Activated naive CD8-positive, alpha-beta T cell treated with anti-CD3 and anti-CD28 coated beads, Interleukin-2, amount 10 ng/mL, durations not matched to agents 7 days and 5 days (primary cell): ENCODE measurements around the gene GDF7. TPM values are rescaled to one million over a fixed set of nuclear protein-coding genes. Genes with fewer than 3 reads are reported as not detected.

Experiments used
- ATAC-seq: fragments of 150-1000 bp; cut with Tn5 transposase; one replicate; pipeline ENCODE4 v1.10.0; 2021; ENCODE audit warnings: low read depth, moderate library complexity
- POLR2A ChIA-PET: fragments of 350-600 bp; sonication (Branson Sonifier 250); formaldehyde crosslinking; loops from one replicate; lab custom pipeline; 2021; ENCODE audit warnings: antibody characterized with exemption; lab: Charles Lee
- DNase-seq: peaks from one replicate; pipeline ENCODE4 v3.0.0; 2021
- H3K27ac Mint-ChIP-seq: one replicate; pipeline ENCODE4 v1.8.0; 2022; ENCODE audit warnings: mild to moderate bottlenecking, mixed read lengths
- H3K27me3 Mint-ChIP-seq: one replicate; pipeline ENCODE4 v1.8.0; 2022; ENCODE audit warnings: mild to moderate bottlenecking, moderate library complexity, mixed read lengths
- H3K36me3 Mint-ChIP-seq: one replicate; pipeline ENCODE4 v1.8.0; 2021; ENCODE audit warnings: mild to moderate bottlenecking, mixed read lengths
- H3K4me1 Mint-ChIP-seq: one replicate; pipeline ENCODE4 v1.8.0; 2021; ENCODE audit warnings: mixed read lengths
- H3K4me3 Mint-ChIP-seq: one replicate; pipeline ENCODE4 v1.8.0; 2022; ENCODE audit warnings: mild to moderate bottlenecking, moderate library complexity, mixed read lengths
- H3K9me3 Mint-ChIP-seq: one replicate; pipeline ENCODE4 v1.8.0; 2021; ENCODE audit warnings: mixed read lengths
- total RNA-seq, 2 experiments: library from RNA; stranded (reverse); gene quantifications; one replicate each; pipeline ENCODE4 v1.2.3, GENCODE V29; 2021

GDF7 gene
- total RNA-seq, 2 experiments from 2014 or later = not detected

DNA sequence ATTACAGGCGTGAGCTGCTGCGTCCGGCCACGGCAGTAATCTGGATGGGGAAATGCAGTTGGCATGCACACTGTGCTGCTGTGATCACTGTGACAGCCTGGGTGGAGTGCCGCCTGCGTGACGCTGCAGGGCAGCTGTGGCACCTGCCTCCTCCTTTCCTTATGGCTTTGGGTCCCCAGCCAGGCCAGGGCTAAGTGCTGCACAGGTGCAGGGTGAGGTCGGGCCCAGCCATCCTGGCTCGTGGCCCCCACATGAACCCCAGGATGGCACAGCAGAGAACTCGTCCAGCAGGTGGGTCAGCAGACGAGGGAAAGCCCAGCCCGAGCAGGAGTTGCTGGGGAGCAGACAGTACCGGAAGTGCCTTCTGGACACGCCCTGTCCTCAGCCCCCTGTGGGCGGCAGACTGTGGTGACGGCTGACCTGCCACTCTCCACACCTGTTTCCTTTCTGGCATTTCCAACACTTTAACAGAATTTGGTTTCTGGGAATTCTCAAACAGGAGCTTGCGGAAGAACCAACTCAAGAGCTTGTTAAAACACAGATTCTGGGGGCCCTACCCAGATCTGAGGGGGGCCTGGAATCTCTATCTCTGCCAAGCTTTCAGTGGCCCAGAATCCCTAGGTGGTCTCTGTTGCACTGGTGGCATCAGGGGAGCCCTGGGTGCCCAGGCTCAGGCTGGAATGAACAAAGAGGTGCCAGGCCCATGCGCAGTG, 33.0 kb upstream of the GDF7 start:
- no peaks in the 10 kb centered on the region for H3K27me3 Mint-ChIP-seq
- no peaks in the 10 kb centered on the region for H3K9me3 Mint-ChIP-seq
- ATAC-seq (no peak), DNase-seq (no peak)
- H3K4me1 Mint-ChIP-seq = peaks cover 4% of the 10 kb centered on the region
- POLR2A ChIA-PET = interaction anchor here (0.8 kb wide), 1 partner anchor 187 kb away, joined by 3 read pairs; the partner anchor contains the start of gene RHOB
- no peak overlapping the region for H3K27ac Mint-ChIP-seq
- no peaks in the 10 kb centered on the region for H3K36me3 Mint-ChIP-seq
- no peak overlapping the region for H3K4me3 Mint-ChIP-seq

DNA sequence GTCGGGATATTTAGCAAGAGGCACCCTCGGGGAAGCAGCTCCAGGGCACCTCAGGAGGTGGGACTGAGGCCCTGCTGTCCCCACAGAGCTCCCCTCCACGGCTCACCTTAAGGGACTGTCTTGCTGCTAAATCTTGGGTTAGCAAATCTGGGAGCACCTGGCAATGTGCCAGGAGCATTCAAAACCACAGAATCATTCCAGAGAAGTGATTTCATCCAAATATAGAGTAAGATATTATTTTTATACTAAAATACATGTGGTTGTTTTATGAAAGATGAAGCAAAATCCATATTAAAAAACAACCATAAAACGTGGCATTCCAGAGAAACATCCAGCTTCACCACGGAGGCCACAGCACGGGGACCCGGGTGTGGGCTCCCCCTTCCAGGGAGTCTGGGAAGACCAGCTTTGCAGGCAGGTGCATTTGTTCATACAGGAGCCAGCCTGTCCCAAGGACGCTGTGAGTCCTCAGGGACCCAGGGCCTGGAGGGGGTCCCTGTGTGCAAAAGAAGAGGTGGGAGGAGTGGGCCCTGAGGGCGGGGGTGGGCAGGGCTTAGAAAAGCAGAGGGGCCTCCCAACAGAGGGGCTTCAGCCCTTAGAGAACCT, 32.3 kb upstream of the GDF7 start:
- POLR2A ChIA-PET = interaction anchor here (0.8 kb wide), 1 partner anchor 188 kb away, joined by 3 read pairs; the partner anchor contains the start of gene RHOB

DNA sequence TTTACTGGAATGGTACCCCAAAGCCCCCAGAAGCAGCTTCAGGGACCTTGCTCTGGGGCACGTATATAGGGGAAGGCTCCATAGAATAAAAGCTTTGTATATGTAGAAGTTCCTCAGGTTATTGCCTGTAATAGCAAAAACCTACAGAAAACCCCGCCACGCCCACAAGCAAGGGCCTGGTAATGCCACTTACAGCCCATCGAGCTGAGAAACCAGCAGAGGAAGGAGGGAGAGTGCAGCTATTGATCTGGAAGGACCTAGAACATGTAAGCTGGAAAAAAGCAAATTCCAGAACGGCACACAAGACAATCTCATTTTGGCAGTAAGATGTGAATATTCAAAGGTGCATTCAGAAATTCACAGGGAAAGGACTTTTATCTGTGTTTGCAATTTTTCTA, 31.8 kb upstream of the GDF7 start:
- no peak overlapping the region for H3K27ac Mint-ChIP-seq
- H3K4me1 Mint-ChIP-seq = peaks cover 4% of the 10 kb centered on the region
- POLR2A ChIA-PET = no interaction called here
- no peaks in the 10 kb centered on the region for H3K36me3 Mint-ChIP-seq
- DNase-seq (no peak), ATAC-seq (no peak)
- no peaks in the 10 kb centered on the region for H3K27me3 Mint-ChIP-seq
- no peaks in the 10 kb centered on the region for H3K9me3 Mint-ChIP-seq
- H3K4me3 Mint-ChIP-seq = no peak overlapping the region

More for the DNA sequence above, 32.3 kb upstream of the GDF7 start:
- ATAC-seq (no peak), DNase-seq (no peak)
- Mint-ChIP-seq H3K4me1 (peaks cover 4% of the 10 kb centered on the region), H3K27ac (no peak overlapping the region), H3K27me3 (no peaks in the 10 kb centered on the region), H3K4me3 (no peak overlapping the region), H3K36me3 (no peaks in the 10 kb centered on the region), H3K9me3 (no peaks in the 10 kb centered on the region)

DNA sequence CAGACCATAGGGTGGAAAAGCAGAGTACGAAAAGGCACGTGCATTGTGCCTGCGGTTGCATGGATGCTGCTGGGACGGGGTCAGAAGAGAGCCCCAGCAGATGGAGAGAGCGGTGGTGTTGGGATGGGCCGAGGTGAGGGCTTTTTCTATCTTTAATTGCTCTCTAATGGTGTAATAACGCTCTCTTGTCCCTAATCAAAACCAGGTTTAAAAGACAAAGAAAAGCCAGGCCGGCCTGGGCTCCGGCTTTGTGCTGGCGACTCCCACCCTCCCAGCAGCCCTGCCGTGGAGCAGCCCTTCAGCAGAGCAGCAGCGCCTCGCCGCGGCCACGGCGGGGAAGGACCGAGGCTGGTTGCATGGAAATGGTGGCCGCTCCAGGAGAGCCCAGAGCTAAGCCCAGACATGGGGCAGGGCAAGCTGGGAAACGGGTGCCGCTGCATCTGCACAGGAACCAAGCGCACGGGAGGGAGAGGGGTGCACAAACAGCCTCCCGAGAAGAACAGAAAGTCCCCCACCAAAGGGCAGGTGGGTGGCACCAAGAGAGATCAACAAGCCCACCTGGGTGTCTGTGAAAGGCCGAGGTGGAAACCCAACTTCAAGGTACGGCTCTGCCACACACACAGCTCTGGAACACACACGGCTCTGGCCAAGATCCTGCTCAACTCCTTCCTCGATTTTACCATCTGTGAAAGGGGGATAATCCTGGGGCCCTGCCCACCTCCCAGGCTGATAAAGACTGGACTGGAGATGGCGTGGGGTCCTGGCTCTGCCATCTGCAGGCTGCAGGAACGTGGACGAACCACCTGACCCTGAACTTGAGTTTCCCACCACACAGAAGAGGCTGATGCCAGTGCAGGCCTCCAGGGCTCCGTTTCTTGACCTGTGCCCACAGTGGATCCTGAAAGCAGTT, 31.0 kb upstream of the GDF7 start:
- H3K36me3 Mint-ChIP-seq = no peaks in the 10 kb centered on the region
- ATAC-seq (peak; percentile 74), DNase-seq (peak; percentile 66)
- H3K9me3 Mint-ChIP-seq = no peaks in the 10 kb centered on the region
- no peak overlapping the region for H3K27ac Mint-ChIP-seq
- H3K4me3 Mint-ChIP-seq = no peak overlapping the region
- no peaks in the 10 kb centered on the region for H3K27me3 Mint-ChIP-seq
- H3K4me1 Mint-ChIP-seq = peaks cover 4% of the 10 kb centered on the region
- POLR2A ChIA-PET = no interaction called here

DNA sequence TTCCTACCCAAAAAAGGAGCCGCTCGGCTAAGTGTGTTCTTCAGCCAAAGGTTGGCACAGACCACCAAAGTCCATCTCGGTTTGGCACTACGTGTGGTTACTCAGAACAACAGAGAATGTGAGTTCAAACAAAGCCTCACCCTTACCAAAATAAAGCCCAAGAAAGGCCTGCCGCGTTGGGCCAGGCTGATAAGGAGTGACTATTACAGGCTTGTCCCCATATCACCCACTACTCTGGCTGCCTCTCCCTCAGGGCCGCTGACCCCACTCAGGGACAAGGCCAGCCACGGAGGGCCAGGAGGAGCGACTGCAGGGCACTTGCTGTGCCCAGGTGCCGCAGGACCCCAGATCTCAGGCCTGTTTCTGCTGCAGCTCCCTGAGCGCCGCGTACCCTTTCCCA, 29.8 kb upstream of the GDF7 start:
- no peaks in the 10 kb centered on the region for H3K9me3 Mint-ChIP-seq
- H3K36me3 Mint-ChIP-seq = no peaks in the 10 kb centered on the region
- POLR2A ChIA-PET = no interaction called here
- ATAC-seq (no peak), DNase-seq (no peak)
- no peaks in the 10 kb centered on the region for H3K27me3 Mint-ChIP-seq
- H3K4me1 Mint-ChIP-seq = peaks cover 4% of the 10 kb centered on the region
- H3K4me3 Mint-ChIP-seq = no peak overlapping the region
- H3K27ac Mint-ChIP-seq = no peak overlapping the region

DNA sequence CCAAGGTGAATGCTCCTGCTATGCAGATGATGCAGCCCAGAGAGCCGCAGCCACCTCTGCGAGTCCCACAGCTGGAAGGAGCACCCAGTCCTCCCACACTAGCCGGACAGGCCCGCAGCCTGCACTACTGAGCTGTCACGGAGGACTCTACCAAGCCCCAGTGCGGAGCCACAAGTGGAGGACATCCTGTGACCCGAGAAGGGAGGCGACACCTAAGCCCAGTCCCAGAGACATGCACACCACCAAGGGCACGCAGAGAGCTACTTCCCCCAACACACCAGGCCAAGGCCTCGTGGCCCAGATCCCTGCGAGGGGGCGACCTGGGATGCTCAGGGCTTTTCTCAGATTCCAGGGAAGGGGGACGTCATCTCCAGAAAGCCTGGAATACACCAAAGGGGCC, 28.9 kb upstream of the GDF7 start:
- ATAC-seq = no peak
- no peaks in the 10 kb centered on the region for H3K36me3 Mint-ChIP-seq
- H3K27ac Mint-ChIP-seq = no peak overlapping the region
- no peak overlapping the region for H3K4me3 Mint-ChIP-seq
- no peak for DNase-seq
- H3K4me1 Mint-ChIP-seq = peaks cover 4% of the 10 kb centered on the region
- H3K9me3 Mint-ChIP-seq = no peaks in the 10 kb centered on the region
- POLR2A ChIA-PET = no interaction called here
- H3K27me3 Mint-ChIP-seq = no peaks in the 10 kb centered on the region

- Mint-ChIP-seq H3K9me3 (no peaks in the 10 kb centered on the region), H3K36me3 (no peaks in the 10 kb centered on the region), H3K4me3 (no peak overlapping the region), H3K4me1 (peaks cover 4% of the 10 kb centered on the region), H3K27ac (no peak overlapping the region), H3K27me3 (no peaks in the 10 kb centered on the region)
- POLR2A ChIA-PET = no interaction called here
- ATAC-seq (no peak), DNase-seq (no peak)
Measured at GRCh38 chr2:20638646-20639430, 28.1 kb upstream of the GDF7 start.

DNA sequence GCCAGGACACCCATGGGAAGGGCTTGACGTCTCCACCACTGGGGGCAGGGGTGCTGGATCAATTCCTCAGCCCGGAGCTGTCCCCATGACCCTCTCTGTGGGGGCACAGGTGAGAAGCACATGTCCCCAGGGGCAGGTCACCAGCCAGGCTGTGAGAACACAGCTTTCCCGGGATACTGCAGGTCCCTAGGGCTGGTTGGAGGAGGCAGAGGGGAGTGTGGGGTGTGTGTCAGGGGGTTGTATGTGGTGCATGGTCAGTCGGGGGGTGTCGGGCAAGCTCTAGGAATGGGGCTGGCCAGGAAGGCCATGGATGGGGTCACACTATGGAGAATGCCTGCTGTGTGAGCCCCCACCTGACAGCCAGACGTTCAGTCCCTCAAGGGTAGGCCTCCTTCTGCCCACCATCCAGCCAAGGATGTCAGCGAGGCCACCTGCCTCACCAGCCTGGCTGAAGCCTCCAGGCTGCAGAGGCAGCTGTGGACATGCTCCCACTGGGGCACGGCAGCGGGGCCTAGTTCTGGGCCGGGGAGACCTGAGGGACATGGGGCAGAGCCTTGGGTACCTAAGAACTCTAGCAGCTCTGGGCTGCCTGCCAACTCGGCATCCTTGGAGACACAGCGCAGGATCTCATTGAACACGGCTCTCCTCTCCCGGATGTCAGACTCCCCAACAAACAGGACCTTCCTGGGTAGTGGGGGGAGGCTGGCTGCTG, 26.4 kb upstream of the GDF7 start:
- DNase-seq (no peak), ATAC-seq (no peak)
- POLR2A ChIA-PET = interaction anchor here (1.2 kb wide), 1 partner anchor 196 kb away, joined by 3 read pairs; no protein-coding TSS in a partner anchor
- no peak overlapping the region for H3K27ac Mint-ChIP-seq
- H3K27me3 Mint-ChIP-seq = no peaks in the 10 kb centered on the region
- H3K36me3 Mint-ChIP-seq = no peaks in the 10 kb centered on the region
- H3K4me3 Mint-ChIP-seq = no peak overlapping the region
- H3K9me3 Mint-ChIP-seq = no peaks in the 10 kb centered on the region
- peaks cover 2% of the 10 kb centered on the region for H3K4me1 Mint-ChIP-seq

DNA sequence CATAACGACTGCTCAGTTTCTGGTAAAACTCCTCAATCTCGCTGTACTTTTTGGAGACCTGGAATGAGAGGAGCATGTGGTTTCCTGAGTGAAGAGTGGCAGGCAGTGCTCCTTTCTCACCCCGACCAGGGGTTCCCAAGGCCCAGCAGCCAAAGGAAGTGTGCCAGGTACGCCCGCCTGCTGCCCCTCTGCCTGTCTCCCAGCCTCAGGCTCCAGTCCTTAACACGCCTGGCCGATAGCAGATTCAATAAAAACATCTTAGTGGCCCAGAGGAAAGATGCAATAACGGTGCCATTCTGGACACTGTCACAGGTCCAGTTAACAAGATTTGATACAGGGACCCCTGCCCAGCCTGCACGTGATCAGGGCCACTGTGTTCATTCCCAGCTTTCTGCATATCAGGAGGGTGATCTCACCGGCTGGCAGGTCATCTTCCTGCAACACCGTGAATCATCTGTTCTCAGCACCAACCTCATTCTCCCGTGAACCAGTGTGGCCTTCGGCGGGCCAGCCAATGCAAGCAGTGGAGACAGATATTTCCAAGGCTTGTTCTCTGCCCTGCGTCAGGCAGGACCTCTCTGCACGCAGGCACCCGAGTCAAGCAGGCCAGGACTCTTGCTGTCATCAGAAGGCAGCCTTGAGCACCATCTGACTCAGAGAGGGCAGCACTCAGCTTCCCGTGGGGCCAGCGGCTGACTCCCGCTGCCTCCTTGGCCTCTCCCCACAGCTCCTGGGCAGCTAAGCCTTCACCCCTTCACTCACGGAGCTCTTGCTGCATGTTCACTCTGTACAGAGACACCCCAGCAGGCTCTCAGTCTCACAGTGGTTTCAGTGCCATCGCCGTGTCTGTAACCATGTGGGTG, 25.6 kb upstream of the GDF7 start:
- Mint-ChIP-seq H3K27me3 (no peaks in the 10 kb centered on the region), H3K4me1 (no peaks in the 10 kb centered on the region), H3K9me3 (no peaks in the 10 kb centered on the region), H3K27ac (no peak overlapping the region), H3K4me3 (no peak overlapping the region), H3K36me3 (no peaks in the 10 kb centered on the region)
- ATAC-seq (no peak), DNase-seq (no peak)
- POLR2A ChIA-PET = interaction anchor here (1.1 kb wide), 1 partner anchor 199 kb away, joined by 5 read pairs; no protein-coding TSS in a partner anchor

DNA sequence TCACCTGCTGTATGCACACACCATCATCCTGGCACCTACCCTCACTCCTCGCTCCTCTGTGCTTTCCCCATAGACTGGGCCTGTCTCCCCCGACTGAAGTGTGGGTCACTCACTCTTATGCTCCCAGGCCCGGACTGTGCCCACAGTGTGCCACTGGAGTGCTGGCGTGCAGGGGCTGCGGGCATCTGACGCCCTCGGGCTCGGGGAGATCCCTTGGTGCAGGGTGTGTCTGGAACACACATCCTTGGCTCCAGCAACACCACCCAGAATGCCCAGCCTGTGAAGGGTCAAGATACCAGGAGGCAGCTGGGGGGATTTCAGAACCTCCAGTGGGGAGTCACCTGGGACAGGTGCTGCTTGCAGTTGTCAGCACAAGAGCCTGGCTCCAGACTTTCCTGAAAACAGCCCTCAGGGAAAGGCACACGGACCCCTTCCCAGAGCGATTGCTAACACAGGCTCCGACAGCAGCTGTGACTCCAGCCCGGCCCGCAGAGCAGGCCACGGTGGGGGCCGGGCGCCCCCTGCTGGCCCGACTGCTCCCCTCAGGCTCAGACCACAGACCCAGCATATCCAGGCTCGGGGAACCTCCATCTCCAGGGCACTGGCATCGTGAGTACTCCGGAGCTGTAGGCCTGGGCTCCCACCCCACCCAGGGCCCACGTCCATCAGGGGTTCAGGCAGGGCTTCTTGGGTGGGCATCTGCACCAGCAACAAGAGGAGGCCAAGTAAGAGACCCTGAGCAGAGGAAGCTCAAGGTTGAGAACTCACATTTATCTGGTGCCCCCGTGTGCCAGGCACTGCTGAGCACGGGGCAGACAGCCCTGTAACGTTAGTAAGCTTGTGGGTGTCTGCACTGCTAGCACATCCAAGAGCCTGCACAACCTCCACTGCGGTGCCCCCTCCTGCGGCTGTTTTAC, 24.6 kb upstream of the GDF7 start:
- ATAC-seq (peak; percentile 96), DNase-seq (peak; percentile 86)
- Mint-ChIP-seq H3K27ac (no peak overlapping the region), H3K9me3 (no peaks in the 10 kb centered on the region), H3K4me1 (no peaks in the 10 kb centered on the region), H3K27me3 (no peaks in the 10 kb centered on the region), H3K4me3 (no peak overlapping the region), H3K36me3 (no peaks in the 10 kb centered on the region)
- POLR2A ChIA-PET = interaction anchor here (1.1 kb wide), 1 partner anchor 200 kb away, joined by 5 read pairs; no protein-coding TSS in a partner anchor

DNA sequence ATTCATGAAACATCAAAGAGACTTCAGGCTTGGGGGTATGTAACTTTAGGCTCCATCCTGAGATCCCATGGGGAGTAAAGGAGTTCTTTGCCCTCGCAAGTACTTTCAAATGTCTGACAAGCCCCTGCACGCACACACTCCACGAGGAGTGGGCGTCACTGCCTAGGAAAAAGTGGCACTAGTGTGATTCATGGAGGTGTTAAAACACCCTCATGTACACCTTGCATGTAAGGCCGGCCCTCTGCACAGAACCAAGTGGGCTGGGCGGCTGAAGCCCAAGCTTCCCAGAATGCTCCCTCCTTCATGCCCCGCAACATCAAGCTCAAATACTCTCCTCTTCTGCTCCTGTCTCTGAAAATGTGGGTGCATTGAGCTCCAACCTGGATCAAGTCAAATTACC, 23.9 kb upstream of the GDF7 start:
- H3K27ac Mint-ChIP-seq = no peak overlapping the region
- H3K4me1 Mint-ChIP-seq = no peaks in the 10 kb centered on the region
- no peaks in the 10 kb centered on the region for H3K27me3 Mint-ChIP-seq
- POLR2A ChIA-PET = interaction anchor here (1.5 kb wide), 1 partner anchor 196 kb away, joined by 3 read pairs; the partner anchor contains the start of gene RHOB
- H3K36me3 Mint-ChIP-seq = peaks cover under 1% of the 10 kb centered on the region
- H3K4me3 Mint-ChIP-seq = no peak overlapping the region
- H3K9me3 Mint-ChIP-seq = no peaks in the 10 kb centered on the region
- no peak for DNase-seq
- ATAC-seq = no peak
